Naive thymus-derived CD8-positive, alpha-beta T cell (primary cell): ENCODE results near the gene LSM4. TPM values are rescaled to one million over a fixed set of nuclear protein-coding genes. Genes with fewer than 3 reads are reported as not detected.

Source experiments
- ATAC-seq, 2 donors: fragments of 150-1000 bp; cut with Tn5 transposase in 1 of 2; sonication (Bioruptor Pico), chemical (Tn5 transposase) in 1 of 2; 1 replicate in 1 of 2; 2 replicates in 1 of 2; pipeline ENCODE4 v1.10.0; 2021; ENCODE audit warnings: mild to moderate bottlenecking in 2 of 2, moderate library complexity in 2 of 2
- POLR2A ChIA-PET: fragments of 350-600 bp; sonication (Branson Sonifier 250); formaldehyde crosslinking; loops from one replicate; lab custom pipeline; 2021; ENCODE audit warnings: antibody characterized with exemption; lab: Charles Lee
- DNase-seq, 10 donors: peaks; one replicate each; pipeline versions ENCODE4 v3.0.0 to v3.0.0-alpha.2; 2020 to 2022
- H3K27ac Mint-ChIP-seq, 10 donors: one replicate each; pipeline ENCODE4 v1.8.0; 2020 to 2022; ENCODE audit warnings: mild to moderate bottlenecking in 10 of 10, mixed read lengths in 10 of 10, moderate library complexity in 4 of 10, inconsistent platforms in 1 of 10
- H3K27me3 Mint-ChIP-seq, 5 donors: one replicate each; pipeline ENCODE4 v1.8.0; 2021 to 2022; ENCODE audit warnings: mixed read lengths in 5 of 5
- H3K36me3 Mint-ChIP-seq, 3 donors: one replicate each; pipeline ENCODE4 v1.8.0; 2020 to 2022; ENCODE audit warnings: mixed read lengths in 3 of 3, mild to moderate bottlenecking in 2 of 3, inconsistent platforms in 1 of 3
- H3K4me1 Mint-ChIP-seq, 4 donors: one replicate each; pipeline ENCODE4 v1.8.0; 2021 to 2022; ENCODE audit warnings: mixed read lengths in 4 of 4
- H3K4me3 Mint-ChIP-seq, 10 donors: one replicate each; pipeline ENCODE4 v1.8.0; 2020 to 2022; ENCODE audit warnings: mild to moderate bottlenecking in 10 of 10, mixed read lengths in 10 of 10, moderate library complexity in 6 of 10, inconsistent platforms in 1 of 10
- H3K9me3 Mint-ChIP-seq, 9 donors: one replicate each; pipeline ENCODE4 v1.8.0; 2020 to 2022; ENCODE audit warnings: mixed read lengths in 9 of 9, mild to moderate bottlenecking in 3 of 9, inconsistent platforms in 1 of 9, moderate library complexity in 1 of 9
- polyA plus RNA-seq, 3 donors: library from polyadenylated mRNA; unstranded; fragments of 300-500 nt; fragmentation: Illumina TruSeq; gene quantifications; one replicate each; pipeline ENCODE4 v1.2.3, GENCODE V29; 2021
- total RNA-seq, 8 experiments: library from RNA in 2 of 8; stranded (reverse) in 2 of 8; gene quantifications; one replicate each; pipeline ENCODE4 v1.2.3 and lab custom pipeline; 2021 to 2026

LSM4 gene
- total and polyA plus RNA-seq, 5 experiments from 2014 or later: 82.1 to 198 (median 162) TPM

DNA sequence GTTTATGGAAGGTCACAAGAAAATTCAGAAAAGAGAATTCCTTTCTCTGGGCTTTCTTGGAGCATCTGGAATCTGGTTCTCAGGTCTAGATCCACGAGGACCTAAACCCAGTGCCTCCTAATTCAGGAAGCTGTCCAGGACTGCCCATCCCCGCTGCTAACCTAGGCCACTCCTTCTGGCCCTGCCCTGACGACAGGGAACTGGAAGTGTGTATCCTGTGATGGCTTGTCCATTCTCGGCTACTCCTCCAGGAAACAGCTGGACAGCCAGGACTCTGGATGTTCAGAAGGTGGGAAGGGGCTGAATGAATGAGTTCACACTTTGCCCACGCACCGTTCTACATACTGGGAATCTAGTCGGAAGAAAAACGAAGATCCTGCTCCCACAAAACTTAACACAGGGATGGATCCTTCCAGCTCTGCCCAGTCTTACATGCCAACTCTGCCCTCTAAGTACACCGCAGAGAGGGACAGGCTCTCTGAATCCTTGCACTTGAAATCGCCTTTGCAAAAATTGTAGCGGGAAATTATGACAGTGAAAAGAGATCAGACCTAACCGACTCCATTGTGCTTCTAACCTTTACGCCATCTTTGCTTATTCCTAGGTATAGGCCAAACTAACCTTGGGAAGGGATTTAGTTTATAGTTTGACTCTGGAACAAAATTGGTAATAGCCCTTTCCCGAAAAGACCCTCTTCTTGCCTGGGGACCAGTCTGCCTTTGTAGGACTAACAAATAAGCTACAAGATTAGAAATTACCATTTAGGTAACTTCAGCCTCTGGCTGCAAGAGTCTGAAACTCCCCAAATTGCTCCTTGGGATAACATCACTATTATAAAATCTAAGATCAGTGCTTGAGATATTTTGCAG lies 1.8 kb downstream of the LSM4 start:
- peak overlapping the region; percentile 81 to 90 (median 86) for H3K4me3 Mint-ChIP-seq
- ATAC-seq (no peak), DNase-seq (peak in 1 of 10 donors; percentile 51)
- no peaks in the 10 kb centered on the region for H3K27me3 Mint-ChIP-seq
- POLR2A ChIA-PET: interaction anchor here (1.0 to 34.7 kb wide), 7 partner anchors 9 to 126 kb away, joined by 3 to 2305 read pairs (median 35); partner anchors contain the start of genes IQCN and JUND
- peak overlapping the region; percentile 89 to 98 (median 96) for H3K27ac Mint-ChIP-seq
- peaks cover 0 to 5% (median 0%) of the 10 kb centered on the region in 3 donors for H3K36me3 Mint-ChIP-seq
- H3K9me3 Mint-ChIP-seq: no peaks in the 10 kb centered on the region
- H3K4me1 Mint-ChIP-seq: peaks cover 30 to 68% (median 64%) of the 10 kb centered on the region in 4 donors

DNA sequence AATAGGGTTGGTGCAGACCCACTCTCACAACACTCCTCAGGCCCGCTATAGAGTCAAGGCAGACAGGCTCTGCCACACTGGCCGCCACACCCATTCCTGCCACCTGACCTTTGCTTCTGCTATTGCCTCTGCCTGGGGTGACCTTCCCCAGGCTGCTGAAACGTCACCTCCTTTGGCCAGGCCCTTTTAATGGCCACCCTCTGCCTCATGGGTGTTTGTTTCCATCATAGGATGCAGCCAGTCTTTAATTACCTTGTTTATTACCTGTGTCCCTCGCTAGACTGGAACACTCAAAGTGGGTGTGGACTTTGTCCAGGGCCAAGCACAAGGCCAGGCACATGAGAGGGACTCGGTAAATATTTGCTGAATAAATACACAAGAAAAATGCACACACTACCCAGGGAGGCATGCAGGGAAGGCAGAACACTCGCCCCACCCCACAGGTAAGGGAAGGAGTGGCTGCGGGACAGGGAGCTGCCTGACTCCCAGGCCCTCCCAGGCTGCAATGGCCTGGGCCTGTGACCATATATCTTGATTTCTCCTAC lies 3.2 kb downstream of the LSM4 start:
- Mint-ChIP-seq H3K4me1 (peaks cover 30 to 75% (median 67%) of the 10 kb centered on the region in 4 donors), H3K27me3 (no peaks in the 10 kb centered on the region), H3K9me3 (no peaks in the 10 kb centered on the region), H3K27ac (peak overlapping the region; percentile 89 to 95 (median 93)), H3K4me3 (peak overlapping the region in 9 of 10 donors; percentile 41 to 80 (median 68)), H3K36me3 (peaks cover 0 to 8% (median 0%) of the 10 kb centered on the region in 3 donors)
- ATAC-seq (no peak), DNase-seq (peak in 1 of 10 donors; percentile 30)
- POLR2A ChIA-PET: interaction anchor here (1.2 to 34.7 kb wide), 7 partner anchors 9 to 127 kb away, joined by 4 to 2305 read pairs (median 81); partner anchors contain the start of genes IQCN, JUND and MPV17L2

DNA sequence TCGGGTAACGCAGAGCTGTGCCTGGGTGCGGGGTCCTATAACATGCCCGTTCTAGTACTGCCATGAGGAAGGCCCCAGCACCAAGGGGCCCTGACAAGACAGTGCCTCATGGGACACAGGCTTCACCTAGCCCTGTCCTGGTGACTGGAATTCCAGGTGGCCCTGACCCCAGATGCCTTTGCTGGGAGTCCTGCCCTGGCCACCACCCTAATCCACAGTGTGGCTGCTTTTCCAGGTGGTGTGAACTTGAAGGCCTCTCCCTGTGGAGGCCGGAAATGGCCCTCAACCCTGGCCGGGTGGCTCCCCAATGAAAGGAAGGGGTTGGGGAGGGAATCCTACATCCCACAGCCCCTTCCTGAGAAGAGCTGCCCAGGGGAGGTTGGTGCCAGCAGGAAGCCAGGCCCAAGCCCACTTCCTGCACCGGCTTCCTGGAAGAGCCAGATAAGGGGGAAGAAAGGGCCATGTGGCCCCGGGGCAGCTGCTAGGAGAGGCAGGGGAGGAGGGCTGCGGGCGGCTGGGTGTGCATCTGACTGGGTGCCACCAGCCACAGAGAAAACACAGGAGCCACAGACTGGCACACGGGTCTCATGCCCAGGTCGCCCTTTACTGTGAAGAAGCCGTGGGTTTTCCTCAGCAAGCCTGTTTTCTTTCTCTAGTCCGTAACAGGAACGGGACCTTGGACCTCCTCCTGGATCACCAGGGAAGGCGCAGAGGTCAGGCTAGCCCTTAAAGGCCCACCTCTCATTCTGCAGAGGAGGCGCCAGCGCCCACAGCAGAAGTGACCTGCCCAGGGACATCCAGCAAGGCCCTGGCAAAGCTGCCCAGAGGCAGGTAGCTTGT lies 4.7 kb downstream of the LSM4 start:
- H3K36me3 Mint-ChIP-seq: peaks cover 0 to 17% (median 0%) of the 10 kb centered on the region in 3 donors
- POLR2A ChIA-PET: interaction anchor here (0.5 to 34.7 kb wide), 7 partner anchors 8 to 126 kb away, joined by 3 to 2305 read pairs (median 8); partner anchors contain the start of genes IQCN, JUND and MPV17L2
- peak; percentile 61 to 76 for ATAC-seq
- H3K9me3 Mint-ChIP-seq: no peaks in the 10 kb centered on the region
- H3K27me3 Mint-ChIP-seq: no peaks in the 10 kb centered on the region
- peak in 8 of 10 donors; percentile 33 to 73 (median 51) for DNase-seq
- peak overlapping the region; percentile 89 to 95 (median 93) for H3K27ac Mint-ChIP-seq
- H3K4me3 Mint-ChIP-seq: peak overlapping the region; percentile 58 to 85 (median 76)
- peaks cover 27 to 71% (median 59%) of the 10 kb centered on the region in 4 donors for H3K4me1 Mint-ChIP-seq

DNA sequence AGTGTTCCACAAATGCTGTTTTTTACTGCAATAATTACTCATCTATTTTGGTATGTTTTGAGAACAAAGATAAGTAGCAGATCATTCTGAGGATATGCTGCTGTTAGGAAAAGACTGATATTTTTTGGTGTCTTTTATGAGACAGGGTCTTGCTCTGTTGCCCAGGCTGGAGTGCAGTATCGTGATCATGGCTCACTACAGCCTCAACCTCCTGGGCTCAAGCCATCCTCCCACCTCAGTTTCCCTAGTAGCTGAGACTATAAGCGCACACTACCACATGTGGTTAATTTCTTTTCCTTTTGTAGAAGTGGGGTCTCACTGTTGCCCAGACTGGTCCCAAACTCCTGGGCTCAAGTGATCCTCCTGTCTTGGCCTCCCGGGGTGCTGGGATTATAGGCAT lies 9.5 kb downstream of the LSM4 start:
- peaks cover 8 to 48% (median 19%) of the 10 kb centered on the region in 4 donors for H3K4me1 Mint-ChIP-seq
- no peak overlapping the region for H3K4me3 Mint-ChIP-seq
- DNase-seq (no peak), ATAC-seq (no peak)
- peak overlapping the region in 4 of 10 donors; percentile 22 to 44 (median 26) for H3K27ac Mint-ChIP-seq
- POLR2A ChIA-PET: interaction anchor here (0.5 to 34.7 kb wide), 4 partner anchors 9 to 30 kb away, joined by 3 to 2305 read pairs (median 70); partner anchors contain the start of genes IQCN, JUND and LSM4
- no peaks in the 10 kb centered on the region for H3K27me3 Mint-ChIP-seq
- peaks cover 0 to 26% (median 4%) of the 10 kb centered on the region in 3 donors for H3K36me3 Mint-ChIP-seq
- no peaks in the 10 kb centered on the region for H3K9me3 Mint-ChIP-seq

DNA sequence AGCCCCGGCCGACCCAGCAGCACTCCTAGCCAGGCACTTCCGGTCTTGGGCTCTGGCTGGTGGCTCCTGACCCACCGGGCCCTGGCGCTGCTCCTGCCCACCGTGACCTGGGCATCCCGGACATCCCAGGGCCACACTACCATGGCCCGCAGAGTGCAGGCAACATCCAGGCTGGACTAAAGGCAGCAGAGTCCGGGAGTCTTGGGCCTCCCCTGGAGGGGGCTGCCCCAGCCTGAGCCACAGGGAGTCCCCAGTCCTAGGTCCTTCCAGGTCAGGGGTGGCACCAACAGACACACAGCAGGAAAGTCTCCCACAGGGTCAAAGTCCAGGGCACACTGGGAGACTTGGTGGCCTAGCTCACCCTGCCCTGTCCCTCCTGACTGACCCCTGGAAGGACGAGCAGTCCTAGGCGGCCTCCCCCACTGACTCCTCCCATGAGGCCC lies 10.8 kb downstream of the LSM4 start:
- H3K27me3 Mint-ChIP-seq: no peaks in the 10 kb centered on the region
- no peak for ATAC-seq
- DNase-seq: no peak
- H3K4me1 Mint-ChIP-seq: peaks cover 7 to 45% (median 16%) of the 10 kb centered on the region in 4 donors
- peaks cover 0 to 30% (median 7%) of the 10 kb centered on the region in 3 donors for H3K36me3 Mint-ChIP-seq
- POLR2A ChIA-PET: interaction anchor here (4.8 to 34.7 kb wide), 3 partner anchors 9 to 29 kb away, joined by 35 to 2305 read pairs (median 106); partner anchors contain the start of genes IQCN, JUND and LSM4
- H3K9me3 Mint-ChIP-seq: no peaks in the 10 kb centered on the region
- H3K4me3 Mint-ChIP-seq: no peak overlapping the region
- H3K27ac Mint-ChIP-seq: no peak overlapping the region

DNA sequence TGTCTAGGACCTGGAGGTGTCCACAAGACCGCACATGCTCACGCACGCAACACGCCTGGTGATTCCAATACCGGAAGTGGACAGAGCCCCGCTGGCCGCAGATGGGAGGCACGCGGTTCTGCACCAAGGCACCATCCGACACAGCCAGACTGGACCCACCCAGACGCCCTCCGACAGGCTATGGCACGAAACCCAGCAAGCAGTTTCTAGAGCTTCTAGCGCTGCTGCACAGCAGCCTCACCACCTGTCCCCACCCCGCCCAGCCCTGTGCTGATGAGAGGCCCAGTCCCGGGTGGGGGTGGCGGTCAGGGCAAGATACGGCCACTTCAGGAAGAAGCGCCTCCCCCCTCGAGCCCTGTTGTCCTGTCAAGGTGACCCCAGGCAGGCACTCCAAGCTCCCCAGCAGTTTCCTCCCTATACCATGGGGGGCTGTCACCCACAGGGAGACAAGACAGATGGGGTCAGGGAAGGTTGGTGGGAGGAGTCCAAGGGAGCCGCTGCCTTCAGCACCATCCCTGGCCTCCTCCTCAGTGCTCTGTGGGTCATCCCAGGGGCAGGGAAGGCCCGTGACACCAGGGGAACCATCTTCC lies 11.3 kb downstream of the LSM4 start:
- Mint-ChIP-seq H3K4me3 (no peak overlapping the region), H3K36me3 (peaks cover 0 to 33% (median 10%) of the 10 kb centered on the region in 3 donors), H3K27ac (peak overlapping the region in 1 of 10 donors; percentile 4), H3K4me1 (peaks cover 12 to 48% (median 19%) of the 10 kb centered on the region in 4 donors), H3K27me3 (no peaks in the 10 kb centered on the region), H3K9me3 (no peaks in the 10 kb centered on the region)
- DNase-seq: no peak
- POLR2A ChIA-PET: interaction anchor here (4.8 to 34.7 kb wide), 2 partner anchors 10 to 28 kb away, joined by 35 to 2305 read pairs; partner anchors contain the start of genes IQCN, JUND and LSM4
- no peak for ATAC-seq

DNA sequence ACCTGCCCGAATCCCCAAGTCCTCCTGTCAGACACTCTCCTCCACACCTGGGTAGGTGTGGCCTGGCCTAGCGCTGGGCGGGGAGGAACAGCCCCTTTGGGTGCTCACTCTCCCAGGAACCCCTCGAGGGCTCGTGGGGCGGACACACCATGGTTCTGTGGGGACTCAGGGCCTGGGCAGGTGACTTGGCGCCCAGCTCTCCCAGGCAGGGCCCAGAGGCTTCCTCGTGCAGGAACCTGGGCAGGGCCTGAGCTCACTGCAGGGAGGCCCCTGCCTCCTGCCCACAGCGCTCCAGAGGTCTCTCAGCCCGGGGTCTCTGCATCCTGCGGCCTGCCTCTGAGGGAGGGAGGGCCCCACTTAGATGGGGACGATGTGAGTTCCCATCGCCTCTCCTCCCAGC lies 11.9 kb downstream of the LSM4 start:
- Mint-ChIP-seq H3K4me3 (no peak overlapping the region), H3K36me3 (peaks cover 0 to 33% (median 10%) of the 10 kb centered on the region in 3 donors), H3K27me3 (no peaks in the 10 kb centered on the region), H3K4me1 (peaks cover 12 to 51% (median 23%) of the 10 kb centered on the region in 4 donors), H3K9me3 (no peaks in the 10 kb centered on the region), H3K27ac (peak overlapping the region in 4 of 10 donors; percentile 43 to 67 (median 60))
- ATAC-seq: no peak
- POLR2A ChIA-PET: interaction anchor here (1.1 to 34.7 kb wide), 4 partner anchors 8 to 27 kb away, joined by 3 to 2305 read pairs (median 20); partner anchors contain the start of genes IQCN, JUND and LSM4
- DNase-seq: no peak

DNA sequence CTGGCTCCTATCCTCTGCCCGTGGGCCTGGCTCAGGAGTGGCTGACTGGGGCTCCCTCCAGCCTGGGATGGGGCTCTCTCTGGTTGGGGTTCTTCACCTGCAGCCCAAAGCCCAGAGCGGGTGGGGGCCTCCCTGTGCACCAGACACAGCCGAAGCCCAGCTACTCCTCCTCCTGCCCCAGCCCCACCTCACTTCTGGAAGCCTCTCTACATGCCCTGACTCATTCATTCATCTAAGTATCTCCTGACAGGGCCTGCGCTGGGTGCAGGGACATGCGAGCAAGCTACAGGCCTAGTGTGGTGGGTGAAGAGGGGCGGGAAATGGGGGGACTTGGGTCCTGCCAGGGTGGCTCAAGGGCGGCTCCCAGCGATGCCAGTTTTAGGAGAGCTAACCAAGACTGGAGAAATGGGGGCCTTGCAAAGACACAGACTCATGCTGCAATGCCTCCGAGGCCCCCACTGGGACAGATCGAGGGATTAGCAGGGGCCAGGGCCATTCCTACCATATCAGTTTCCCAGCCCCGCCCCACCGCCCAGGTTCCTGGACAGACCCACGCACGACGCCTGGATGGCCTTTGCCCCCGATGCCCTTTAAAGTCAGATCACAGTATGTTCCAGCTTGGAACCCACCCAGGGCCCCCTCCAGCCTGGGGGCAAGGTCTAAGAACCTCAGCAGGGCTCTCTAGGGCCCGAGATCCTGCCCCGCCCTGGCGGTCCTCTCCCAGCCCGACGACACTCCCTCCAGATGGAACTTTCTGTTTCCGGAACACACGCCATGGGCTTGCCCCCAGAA lies 12.6 kb downstream of the LSM4 start:
- no peaks in the 10 kb centered on the region for H3K9me3 Mint-ChIP-seq
- ATAC-seq (no peak), DNase-seq (no peak)
- H3K4me3 Mint-ChIP-seq: no peak overlapping the region
- H3K36me3 Mint-ChIP-seq: peaks cover 0 to 33% (median 10%) of the 10 kb centered on the region in 3 donors
- peak overlapping the region in 8 of 10 donors; percentile 19 to 67 (median 38) for H3K27ac Mint-ChIP-seq
- POLR2A ChIA-PET: interaction anchor here (0.6 to 34.7 kb wide), 6 partner anchors 8 to 106 kb away, joined by 3 to 2305 read pairs (median 4); partner anchors contain the start of genes IQCN, JUND and LSM4
- no peaks in the 10 kb centered on the region for H3K27me3 Mint-ChIP-seq
- H3K4me1 Mint-ChIP-seq: peaks cover 12 to 52% (median 26%) of the 10 kb centered on the region in 4 donors

DNA sequence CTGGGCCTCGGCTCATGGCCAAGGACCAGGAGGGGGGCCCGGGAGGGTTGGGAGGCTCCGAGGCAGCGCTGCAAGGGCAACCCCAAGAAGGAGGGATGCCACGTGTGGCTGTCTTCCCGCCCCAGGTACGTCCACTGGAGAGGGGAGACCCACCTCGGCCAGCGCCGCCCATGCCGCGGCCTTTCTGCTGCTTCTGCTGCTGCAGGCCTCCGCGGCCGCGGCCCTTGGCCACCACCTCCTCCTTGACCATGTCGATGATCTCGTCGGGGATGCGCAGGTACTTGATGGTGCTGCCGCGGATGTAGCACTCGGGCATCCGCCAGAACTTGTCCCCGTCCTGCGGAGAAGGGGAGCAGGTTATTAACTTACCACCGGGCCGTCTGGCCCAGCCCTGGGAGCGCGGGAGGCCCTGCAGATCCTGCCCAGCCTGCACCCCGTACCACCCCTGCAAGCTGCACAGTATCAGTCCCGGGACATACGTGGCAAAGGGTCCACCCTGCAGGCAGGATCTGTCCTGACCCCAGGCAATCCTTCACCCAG lies 13.3 kb downstream of the LSM4 start:
- no peaks in the 10 kb centered on the region for H3K9me3 Mint-ChIP-seq
- no peak for ATAC-seq
- no peaks in the 10 kb centered on the region for H3K27me3 Mint-ChIP-seq
- H3K4me1 Mint-ChIP-seq: peaks cover 17 to 57% (median 32%) of the 10 kb centered on the region in 4 donors
- POLR2A ChIA-PET: interaction anchor here (0.6 to 34.7 kb wide), 7 partner anchors 8 to 105 kb away, joined by 3 to 2305 read pairs (median 35); partner anchors contain the start of genes IQCN, JUND and LSM4
- DNase-seq: no peak
- H3K36me3 Mint-ChIP-seq: peaks cover 0 to 32% (median 10%) of the 10 kb centered on the region in 3 donors
- H3K27ac Mint-ChIP-seq: peak overlapping the region in 1 of 10 donors; percentile 46
- H3K4me3 Mint-ChIP-seq: no peak overlapping the region

DNA sequence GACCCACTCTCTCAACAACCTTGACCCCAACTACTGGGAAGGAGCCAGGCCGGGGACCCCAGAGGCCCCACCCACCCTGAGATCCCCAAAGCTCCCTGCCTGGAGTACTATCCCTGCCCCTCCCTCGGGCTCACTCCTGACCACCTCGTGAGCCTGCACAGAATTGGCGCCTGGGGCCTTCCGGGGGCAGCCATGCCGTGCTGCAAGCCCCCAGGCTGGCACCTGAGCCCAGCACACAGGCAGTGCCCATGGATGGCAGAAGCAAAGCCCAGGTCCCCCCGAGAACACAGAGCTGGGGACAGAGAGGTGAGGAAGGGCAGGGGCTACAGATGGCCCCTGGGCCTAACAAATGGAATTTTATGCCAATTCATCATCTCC lies 13.9 kb downstream of the LSM4 start:
- H3K27ac Mint-ChIP-seq: peak overlapping the region in 5 of 10 donors; percentile 31 to 98 (median 62)
- no peaks in the 10 kb centered on the region for H3K27me3 Mint-ChIP-seq
- H3K4me3 Mint-ChIP-seq: no peak overlapping the region
- H3K36me3 Mint-ChIP-seq: peaks cover 0 to 27% (median 10%) of the 10 kb centered on the region in 3 donors
- POLR2A ChIA-PET: interaction anchor here (1.1 to 34.7 kb wide), 4 partner anchors 9 to 104 kb away, joined by 3 to 2305 read pairs (median 70); partner anchors contain the start of genes IQCN, JUND and LSM4
- ATAC-seq (no peak), DNase-seq (no peak)
- peaks cover 20 to 57% (median 36%) of the 10 kb centered on the region in 4 donors for H3K4me1 Mint-ChIP-seq
- H3K9me3 Mint-ChIP-seq: no peaks in the 10 kb centered on the region
